Measurements from ENCODE around the gene CPN2.

CPN2 gene

GRCh38 chr3:194367992-194368841 is 17.1 kb upstream of the CPN2 start:
- DNase-seq (ENCODE audit: low read depth), result no peak
- TF ChIP-seq, protein P1, sequence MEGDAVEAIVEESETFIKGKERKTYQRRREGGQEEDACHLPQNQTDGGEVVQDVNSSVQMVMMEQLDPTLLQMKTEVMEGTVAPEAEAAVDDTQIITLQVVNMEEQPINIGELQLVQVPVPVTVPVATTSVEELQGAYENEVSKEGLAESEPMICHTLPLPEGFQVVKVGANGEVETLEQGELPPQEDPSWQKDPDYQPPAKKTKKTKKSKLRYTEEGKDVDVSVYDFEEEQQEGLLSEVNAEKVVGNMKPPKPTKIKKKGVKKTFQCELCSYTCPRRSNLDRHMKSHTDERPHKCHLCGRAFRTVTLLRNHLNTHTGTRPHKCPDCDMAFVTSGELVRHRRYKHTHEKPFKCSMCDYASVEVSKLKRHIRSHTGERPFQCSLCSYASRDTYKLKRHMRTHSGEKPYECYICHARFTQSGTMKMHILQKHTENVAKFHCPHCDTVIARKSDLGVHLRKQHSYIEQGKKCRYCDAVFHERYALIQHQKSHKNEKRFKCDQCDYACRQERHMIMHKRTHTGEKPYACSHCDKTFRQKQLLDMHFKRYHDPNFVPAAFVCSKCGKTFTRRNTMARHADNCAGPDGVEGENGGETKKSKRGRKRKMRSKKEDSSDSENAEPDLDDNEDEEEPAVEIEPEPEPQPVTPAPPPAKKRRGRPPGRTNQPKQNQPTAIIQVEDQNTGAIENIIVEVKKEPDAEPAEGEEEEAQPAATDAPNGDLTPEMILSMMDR (conservative IDR thresholded peaks at IDR 0.05; ENCODE audit: low read depth, low read length), result no peak
- H3K4me3 ChIP-seq (ENCODE audit: low read length), result no peak overlapping the region

GRCh38 chr3:194365978-194366490 is 14.9 kb upstream of the CPN2 start:
- no peak overlapping the region for H3K4me3 ChIP-seq (ENCODE audit: low read length)
- TF ChIP-seq, protein P1 (conservative IDR thresholded peaks at IDR 0.05; ENCODE audit: low read depth, low read length), result no peak
- DNase-seq (ENCODE audit: low read depth), result no peak

- DNase-seq (ENCODE audit: low read depth), result no peak
- TF ChIP-seq, protein P1 (conservative IDR thresholded peaks at IDR 0.05; ENCODE audit: low read depth, low read length), result no peak
- H3K4me3 ChIP-seq (ENCODE audit: low read length), result no peak overlapping the region
Observed at GRCh38 chr3:194365526-194365925, 14.4 kb upstream of the CPN2 start.

DNA sequence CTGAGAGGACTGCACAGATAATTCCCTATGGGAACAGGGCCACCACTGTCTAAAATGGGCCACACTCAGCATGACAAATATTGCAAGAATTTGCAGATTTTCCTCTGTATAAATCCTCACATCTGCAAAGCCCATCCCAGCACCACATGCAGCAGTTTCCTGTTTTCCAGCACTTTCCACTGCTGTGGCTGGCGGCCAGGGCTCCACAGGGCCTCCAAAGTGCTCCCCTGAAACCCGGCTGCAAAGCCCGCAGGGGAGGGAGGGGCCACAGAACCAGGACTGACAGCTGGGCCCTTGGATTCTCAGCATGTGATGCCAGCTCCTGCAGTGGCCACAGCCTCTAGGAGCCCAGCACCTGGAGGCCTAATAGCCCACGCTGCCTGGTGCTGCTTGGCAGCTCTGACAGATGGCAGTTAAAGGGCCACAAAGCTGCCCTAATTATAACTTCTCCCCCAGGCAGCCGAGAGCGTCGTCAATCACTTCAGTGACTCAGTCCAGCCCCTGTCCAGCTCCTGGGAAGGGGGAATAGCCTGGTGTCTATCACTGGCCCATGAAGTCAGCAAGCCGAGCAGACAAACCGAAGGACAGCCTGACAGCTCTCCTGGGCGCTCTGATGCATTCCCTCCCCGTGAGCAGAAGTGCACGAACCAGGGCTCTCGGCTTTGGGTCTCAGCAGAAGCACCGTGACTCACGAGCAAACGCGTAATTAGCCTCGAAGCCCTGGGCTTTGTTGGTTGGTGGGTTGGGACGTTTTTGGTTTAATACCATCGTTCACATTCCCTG is 13.7 kb upstream of the CPN2 start:
- TF ChIP-seq, protein P1 (conservative IDR thresholded peaks at IDR 0.05; ENCODE audit: low read depth, low read length), result no peak
- DNase-seq (ENCODE audit: low read depth), result peak; percentile 12
- H3K4me3 ChIP-seq (ENCODE audit: low read length), result no peak overlapping the region

DNA sequence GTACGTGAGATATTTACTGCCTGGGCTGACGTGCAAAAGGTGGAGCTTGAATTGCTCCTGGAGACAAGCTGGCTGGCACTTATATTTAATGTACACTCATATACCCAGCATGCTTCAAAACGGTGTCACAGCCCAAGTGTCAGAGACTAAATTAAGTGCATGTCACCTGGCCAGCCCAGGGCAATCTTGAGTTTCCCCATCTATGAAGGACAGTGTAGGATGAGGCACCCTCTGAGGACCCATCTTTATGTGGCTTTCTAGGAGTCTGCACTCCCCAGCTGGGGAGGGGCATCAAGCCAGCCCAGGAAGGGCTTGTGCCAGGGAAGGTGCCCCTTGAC is 13.2 kb upstream of the CPN2 start:
- TF ChIP-seq, protein P1 (conservative IDR thresholded peaks at IDR 0.05; ENCODE audit: low read depth, low read length), result no peak
- H3K4me3 ChIP-seq (ENCODE audit: low read length), result no peak overlapping the region
- no peak for DNase-seq (ENCODE audit: low read depth)

- no peak for DNase-seq (ENCODE audit: low read depth)
- H3K4me3 ChIP-seq (ENCODE audit: low read length), result no peak overlapping the region
- TF ChIP-seq, protein P1 (conservative IDR thresholded peaks at IDR 0.05; ENCODE audit: low read depth, low read length), result no peak
Observed at GRCh38 chr3:194360568-194360967, 9.4 kb upstream of the CPN2 start.

All from retinal pigment epithelial cell (primary cell).